NCI-H2227 (cell line): Measurements from ENCODE around the gene GMPR2.

Source experiments
- DNase-seq: peaks from one replicate; lab custom pipeline; 2025; ENCODE audit not compliant: unreplicated experiment; lab: John Stamatoyannopoulos, UW

GMPR2 gene

GRCh38 chr14:24250354-24250753 lies 17.6 kb downstream of the GMPR2 start:
- no peak for DNase-seq

GRCh38 chr14:24251880-24252288 lies 19.2 kb downstream of the GMPR2 start:
- DNase-seq = no peak

GRCh38 chr14:24252289-24253124 lies 19.8 kb downstream of the GMPR2 start:
- DNase-seq = no peak

GRCh38 chr14:24253936-24254335 lies 21.2 kb downstream of the GMPR2 start:
- DNase-seq = no peak

- DNase-seq = no peak
These were observed 22.1 kb downstream of the GMPR2 start for GRCh38 chr14:24254630-24255392.

GRCh38 chr14:24255438-24255837 lies 22.7 kb downstream of the GMPR2 start:
- DNase-seq = no peak

GRCh38 chr14:24255931-24256711 lies 23.4 kb downstream of the GMPR2 start:
- DNase-seq = no peak

GRCh38 chr14:24256960-24257359 lies 24.2 kb downstream of the GMPR2 start:
- no peak for DNase-seq

GRCh38 chr14:24258119-24258518 lies 25.4 kb downstream of the GMPR2 start:
- no peak for DNase-seq

GRCh38 chr14:24258548-24259265 lies 26.0 kb downstream of the GMPR2 start:
- no peak for DNase-seq

GRCh38 chr14:24259282-24260025 lies 26.7 kb downstream of the GMPR2 start:
- no peak for DNase-seq

- DNase-seq = no peak
These were observed 27.5 kb downstream of the GMPR2 start for GRCh38 chr14:24260026-24260779.

GRCh38 chr14:24260780-24261157 lies 28.0 kb downstream of the GMPR2 start:
- no peak for DNase-seq

- no peak for DNase-seq
These were observed 28.7 kb downstream of the GMPR2 start for GRCh38 chr14:24261256-24261968.

- DNase-seq = no peak
These were observed 29.2 kb downstream of the GMPR2 start for GRCh38 chr14:24261969-24262327.

GRCh38 chr14:24262821-24263733 lies 30.3 kb downstream of the GMPR2 start, which contains the start of gene TGM1:
TSS of gene TGM1 (minus strand) at chr14:24263177. CDS start at chr14:24262352, 825 bp downstream.
- DNase-seq = no peak

- no peak for DNase-seq
These were observed 31.1 kb downstream of the GMPR2 start for GRCh38 chr14:24263848-24264247.

GRCh38 chr14:24264298-24264697 lies 31.6 kb downstream of the GMPR2 start:
- DNase-seq = no peak
